HG02840 (cell line): Measurements from ENCODE around the gene SLC9A7.

ENCODE experiments used
- ATAC-seq: cut with Tn5 transposase; IDR thresholded peaks from one replicate; pipeline ENCODE4 v1.9.1; 2021; ENCODE audit warnings: mild to moderate bottlenecking, moderate library complexity, moderate number of reproducible peaks; ENCODE audit not compliant: unreplicated experiment, low FRiP score

Gene SLC9A7

GRCh38 chrX:46620505-46620904 is 138.4 kb downstream of the SLC9A7 start:
- no peak for ATAC-seq

GRCh38 chrX:46618947-46619346 is 140.0 kb downstream of the SLC9A7 start:
- no peak for ATAC-seq

- no peak for ATAC-seq
Observed at GRCh38 chrX:46617906-46618305, 141.0 kb downstream of the SLC9A7 start.

- no peak for ATAC-seq
Observed at GRCh38 chrX:46611658-46612362, 147.1 kb downstream of the SLC9A7 start.

- ATAC-seq = no peak
Observed at GRCh38 chrX:46610070-46610658, 148.8 kb downstream of the SLC9A7 start.

- no peak for ATAC-seq
Observed at GRCh38 chrX:46607916-46608315, 151.0 kb downstream of the SLC9A7 start.

- no peak for ATAC-seq
Observed at GRCh38 chrX:46602468-46603102, 156.3 kb downstream of the SLC9A7 start.

GRCh38 chrX:46601283-46601682 is 157.6 kb downstream of the SLC9A7 start:
- ATAC-seq = no peak

- ATAC-seq = no peak
Observed at GRCh38 chrX:46599051-46599560, 159.8 kb downstream of the SLC9A7 start.

GRCh38 chrX:46597771-46598170 is 161.1 kb downstream of the SLC9A7 start:
- no peak for ATAC-seq

GRCh38 chrX:46597208-46597607 is 161.7 kb downstream of the SLC9A7 start:
- ATAC-seq = no peak

GRCh38 chrX:46595084-46595483 is 163.8 kb downstream of the SLC9A7 start:
- no peak for ATAC-seq

GRCh38 chrX:46589977-46590723 is 168.8 kb downstream of the SLC9A7 start:
- ATAC-seq = no peak

- no peak for ATAC-seq
Observed at GRCh38 chrX:46588263-46588662, 170.7 kb downstream of the SLC9A7 start.

GRCh38 chrX:46587753-46588171 is 171.2 kb downstream of the SLC9A7 start:
- ATAC-seq = no peak

GRCh38 chrX:46587158-46587557 is 171.8 kb downstream of the SLC9A7 start:
- ATAC-seq = no peak

- no peak for ATAC-seq
Observed at GRCh38 chrX:46584736-46585135, 174.2 kb downstream of the SLC9A7 start.

- no peak for ATAC-seq
Observed at GRCh38 chrX:46582966-46583365, 176.0 kb downstream of the SLC9A7 start.

GRCh38 chrX:46582325-46582724 is 176.6 kb downstream of the SLC9A7 start:
- ATAC-seq = no peak

GRCh38 chrX:46580613-46581012 is 178.3 kb downstream of the SLC9A7 start:
- no peak for ATAC-seq

- ATAC-seq = no peak
Observed at GRCh38 chrX:46579250-46579649, 179.7 kb downstream of the SLC9A7 start.
